ENCODE measurements around the gene AQP12A. TPM values are rescaled to one million over a fixed set of nuclear protein-coding genes. Genes with fewer than 3 reads are reported as not detected.
A peak's percentile ranks its signal among the peaks of the same experiment; 100 is the strongest.
"Not testable (repeated sequence)": the region's sequence is repeated elsewhere in the genome, so short reads cannot be mapped to it uniquely, and the experiment has no call there.

AQP12A gene
- total and polyA plus RNA-seq, 11 donors: not detected

DNA sequence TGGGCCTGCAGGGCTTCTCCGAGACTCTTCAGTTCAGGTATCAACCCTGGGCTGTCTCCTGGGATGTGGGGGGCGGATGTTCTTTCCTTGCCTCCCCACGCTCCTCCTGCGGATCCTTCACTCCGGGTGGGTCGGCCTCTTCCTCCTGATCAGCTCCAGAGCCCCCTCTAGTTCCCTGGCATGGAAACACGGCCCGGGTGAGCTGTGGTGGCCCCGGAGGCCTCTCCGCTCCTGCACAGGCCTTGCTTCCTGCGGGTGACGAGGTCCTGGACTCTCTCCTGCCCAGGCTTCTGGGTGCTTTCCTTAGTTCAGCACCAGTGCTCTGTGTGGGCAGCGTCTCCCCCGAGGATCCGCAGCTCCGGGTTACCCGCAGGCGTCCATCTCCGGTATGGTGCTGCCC is 3.9 kb downstream of the AQP12A start:
- WGBS, 4 donors: no CpG with 5 or more reads among the region's 19 CpGs
- DNase-seq; ATAC-seq; H3K9me3 ChIP-seq; H3K27ac ChIP-seq; H3K4me1 ChIP-seq; H3K27me3 ChIP-seq; H3K4me3 ChIP-seq; intact Hi-C loops (cut with DNase I); H3K36me3 ChIP-seq: not testable (repeated sequence)

DNA sequence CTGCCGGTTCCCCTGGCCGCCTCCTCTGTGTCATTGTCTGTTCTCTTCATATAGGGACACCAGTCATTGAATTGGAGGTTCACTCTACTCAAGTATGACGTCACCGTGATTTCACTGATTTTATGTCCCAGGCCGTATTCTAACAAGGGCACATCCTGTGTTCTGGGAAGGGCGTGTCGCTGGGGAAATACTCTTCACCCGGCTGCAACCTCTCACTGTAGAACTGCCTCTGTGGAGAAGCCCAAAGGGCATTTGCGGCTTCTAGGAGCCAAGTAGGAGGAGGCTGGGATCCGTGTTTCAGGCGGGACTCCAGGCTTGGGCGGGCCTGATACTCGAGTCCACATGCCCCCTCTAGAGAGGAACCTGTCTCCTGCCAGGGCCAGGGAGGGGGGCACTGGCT is 4.8 kb downstream of the AQP12A start:
- DNase-seq; ATAC-seq; H3K27me3 ChIP-seq; H3K27ac ChIP-seq; H3K9me3 ChIP-seq; H3K36me3 ChIP-seq; H3K4me3 ChIP-seq; intact Hi-C loops (cut with DNase I); H3K4me1 ChIP-seq: not testable (repeated sequence)
- 62 to 71% (median 68%) methylated on average over 5 of the region's 13 CpGs; no CpG with 5 or more reads in 1 of the 4 donors for WGBS, 4 donors

DNA sequence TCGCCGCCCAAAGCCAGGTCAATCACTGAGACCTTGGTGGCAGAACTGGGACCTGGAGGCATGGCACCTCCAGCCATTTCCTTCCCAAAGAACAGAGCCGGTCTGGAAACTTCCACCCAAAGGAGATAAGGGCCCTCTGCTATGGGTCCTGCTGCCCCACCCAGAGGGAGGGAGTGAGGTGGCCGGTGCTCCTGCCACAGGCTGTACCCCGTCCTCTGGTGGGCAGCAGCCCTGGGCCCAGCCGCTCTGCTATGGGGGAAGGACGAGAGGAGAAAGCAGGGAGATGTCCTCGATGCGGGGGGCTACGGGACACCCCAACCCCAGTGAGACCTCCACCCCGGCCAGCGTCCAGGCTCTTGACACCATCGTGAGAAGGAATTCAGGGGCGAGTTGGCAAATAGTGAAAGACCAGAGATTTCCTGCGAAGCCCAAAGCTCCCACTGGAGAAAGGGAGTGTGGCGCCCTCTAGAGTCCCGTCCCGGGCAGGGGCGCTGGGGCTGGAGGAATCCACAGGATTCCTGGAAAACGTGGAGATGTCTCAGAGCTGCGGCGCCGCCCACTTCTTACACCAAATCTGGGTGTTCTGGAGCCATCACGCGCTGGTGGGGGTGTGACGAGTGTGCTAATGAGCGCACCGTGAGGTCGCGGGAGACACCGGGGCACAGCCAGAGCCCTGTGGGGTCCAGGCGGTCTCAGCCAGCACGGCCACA is 7.3 kb downstream of the AQP12A start:
- ATAC-seq: peak in 3 of 4 donors; percentile 19 to 51 (median 43)
- H3K36me3 ChIP-seq; intact Hi-C loops (cut with DNase I); H3K4me1 ChIP-seq; H3K27ac ChIP-seq; H3K9me3 ChIP-seq; H3K4me3 ChIP-seq: not testable (repeated sequence)
- 40 to 74% (median 70%) methylated on average over 1 to 8 of the region's 33 CpGs for WGBS, 4 donors
- peak in 2 of 5 donors; percentile 13 to 48 for DNase-seq
- peaks cover 0 to 30% (median 0%) of the 10 kb centered on the region in 9 donors for H3K27me3 ChIP-seq

DNA sequence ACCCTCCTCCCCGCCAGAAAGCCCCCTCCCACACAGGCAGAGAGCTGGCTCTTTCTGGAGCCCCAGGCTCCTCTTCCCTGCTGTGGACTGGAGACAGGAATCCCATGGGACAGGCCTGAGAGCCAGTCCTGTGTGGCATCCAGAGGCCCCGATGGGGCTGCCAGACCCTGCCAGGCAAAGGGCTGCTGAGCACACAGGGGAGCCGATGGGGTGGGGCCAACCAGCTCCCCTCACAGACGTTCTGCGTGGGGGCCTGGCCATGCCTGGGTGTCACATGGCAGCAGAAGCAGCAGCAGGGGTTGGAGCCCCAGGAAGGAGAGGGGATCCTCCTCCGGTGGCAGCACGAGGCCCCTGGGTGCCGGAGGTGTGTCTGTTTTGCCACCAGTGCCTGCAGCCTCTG is 8.2 kb downstream of the AQP12A start:
- 8 to 40% (median 38%) methylated on average over 1 to 8 of the region's 8 CpGs for WGBS, 4 donors
- not testable (repeated sequence) for H3K36me3 ChIP-seq, ATAC-seq, H3K4me3 ChIP-seq, H3K9me3 ChIP-seq, H3K27ac ChIP-seq, H3K4me1 ChIP-seq
- intact Hi-C loops (cut with DNase I): loop anchor here in 9 of 10 donors (5.0 to 10.0 kb wide), 4 partner anchors 105 to 195 kb away; no protein-coding TSS in a partner anchor
- peaks cover 0 to 36% (median 0%) of the 10 kb centered on the region in 9 donors for H3K27me3 ChIP-seq
- peak in 2 of 5 donors; percentile 6 to 11 for DNase-seq

DNA sequence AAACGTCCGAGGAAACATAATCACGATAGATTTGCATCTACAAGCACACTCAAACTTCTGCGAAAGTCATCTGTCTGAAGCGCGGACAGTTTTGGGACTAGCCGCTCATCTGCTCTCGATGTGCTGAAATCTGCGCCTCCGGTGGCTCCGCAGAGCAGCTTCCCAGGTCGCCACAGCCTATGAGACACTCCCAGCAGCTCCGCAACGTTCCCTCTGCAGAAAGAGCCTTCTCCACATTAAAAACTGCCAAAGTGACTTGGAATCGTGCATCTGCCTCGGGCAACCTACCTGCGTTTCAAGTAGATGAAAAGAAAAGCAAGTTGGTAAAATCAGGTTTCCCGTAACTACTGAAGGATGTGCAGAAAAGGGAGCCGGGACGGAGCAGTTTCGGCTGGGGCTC is 8.9 kb downstream of the AQP12A start:
- not testable (repeated sequence) for H3K27ac ChIP-seq, H3K9me3 ChIP-seq, H3K36me3 ChIP-seq, H3K4me1 ChIP-seq, ATAC-seq, H3K4me3 ChIP-seq
- 71 to 88% (median 83%) methylated on average over 17 to 18 of the region's 21 CpGs for WGBS, 4 donors
- H3K27me3 ChIP-seq: peaks cover 0 to 36% (median 0%) of the 10 kb centered on the region in 9 donors
- intact Hi-C loops (cut with DNase I): loop anchor here in 9 of 10 donors (5.0 to 10.0 kb wide), 4 partner anchors 106 to 196 kb away; no protein-coding TSS in a partner anchor
- DNase-seq: peak in 1 of 5 donors; percentile 19

DNA sequence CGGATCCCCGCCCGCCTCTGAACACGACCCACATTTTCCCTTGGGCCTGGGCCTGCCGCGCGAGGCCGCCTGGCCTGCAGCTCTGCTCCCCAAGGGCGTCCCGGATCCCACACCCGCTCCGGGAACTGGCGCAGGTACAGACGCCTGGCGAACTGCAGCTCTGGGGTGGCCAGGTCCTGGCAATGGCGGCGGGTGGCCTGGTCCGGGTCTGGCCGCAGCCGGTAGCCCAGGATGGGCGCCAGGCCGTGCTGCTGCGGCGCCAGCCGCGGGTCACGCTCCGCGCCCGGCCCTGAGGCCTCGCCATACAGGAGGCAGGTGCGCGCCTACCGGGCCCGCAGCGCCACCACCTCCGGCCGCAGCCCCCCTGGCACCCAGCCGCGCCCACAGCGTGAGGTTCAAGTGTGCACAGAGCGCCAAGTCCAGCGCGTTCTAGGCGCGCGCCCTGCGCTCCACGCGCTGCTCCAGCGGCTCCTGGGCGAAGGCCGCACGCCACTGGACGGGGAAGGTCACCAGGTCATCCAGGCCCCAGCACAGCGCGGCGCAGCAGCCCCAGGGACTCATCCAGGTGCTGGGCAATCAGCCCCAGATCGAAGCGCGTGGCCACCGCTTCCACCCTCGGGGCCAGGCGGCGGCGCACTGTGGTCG is 9.5 kb downstream of the AQP12A start:
- no peaks in the 10 kb centered on the region for H3K9me3 ChIP-seq
- no peak for TF ChIP-seq POLR2A (IDR thresholded peaks at IDR 0.05)
- TF ChIP-seq, protein P1, sequence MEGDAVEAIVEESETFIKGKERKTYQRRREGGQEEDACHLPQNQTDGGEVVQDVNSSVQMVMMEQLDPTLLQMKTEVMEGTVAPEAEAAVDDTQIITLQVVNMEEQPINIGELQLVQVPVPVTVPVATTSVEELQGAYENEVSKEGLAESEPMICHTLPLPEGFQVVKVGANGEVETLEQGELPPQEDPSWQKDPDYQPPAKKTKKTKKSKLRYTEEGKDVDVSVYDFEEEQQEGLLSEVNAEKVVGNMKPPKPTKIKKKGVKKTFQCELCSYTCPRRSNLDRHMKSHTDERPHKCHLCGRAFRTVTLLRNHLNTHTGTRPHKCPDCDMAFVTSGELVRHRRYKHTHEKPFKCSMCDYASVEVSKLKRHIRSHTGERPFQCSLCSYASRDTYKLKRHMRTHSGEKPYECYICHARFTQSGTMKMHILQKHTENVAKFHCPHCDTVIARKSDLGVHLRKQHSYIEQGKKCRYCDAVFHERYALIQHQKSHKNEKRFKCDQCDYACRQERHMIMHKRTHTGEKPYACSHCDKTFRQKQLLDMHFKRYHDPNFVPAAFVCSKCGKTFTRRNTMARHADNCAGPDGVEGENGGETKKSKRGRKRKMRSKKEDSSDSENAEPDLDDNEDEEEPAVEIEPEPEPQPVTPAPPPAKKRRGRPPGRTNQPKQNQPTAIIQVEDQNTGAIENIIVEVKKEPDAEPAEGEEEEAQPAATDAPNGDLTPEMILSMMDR (IDR thresholded peaks at IDR 0.05): no peak
- ATAC-seq: no peak
- H3K4me1 ChIP-seq: peaks cover 0 to 7% (median 0%) of the 10 kb centered on the region in 12 donors
- peaks cover 0 to 36% (median 0%) of the 10 kb centered on the region in 9 donors for H3K27me3 ChIP-seq
- H3K27ac ChIP-seq: no peak overlapping the region
- intact Hi-C loops (cut with DNase I): loop anchor here in 9 of 10 donors (5.0 to 10.0 kb wide), 4 partner anchors 106 to 196 kb away; no protein-coding TSS in a partner anchor
- no peaks in the 10 kb centered on the region for H3K36me3 ChIP-seq
- 80 to 94% (median 84%) methylated on average over 38 to 67 of the region's 67 CpGs for WGBS, 4 donors
- DNase-seq: peak in 3 of 5 donors; percentile 15 to 47 (median 18)
- H3K4me3 ChIP-seq: no peak overlapping the region

Measured in heart left ventricle (tissue), 16 donors.